Renal pelvis (tissue), 4 donors: ENCODE data around the gene STUM. TPM values are rescaled to one million over a fixed set of nuclear protein-coding genes. Genes with fewer than 3 reads are reported as not detected.
"Not testable (repeated sequence)": the region's sequence is repeated elsewhere in the genome, so short reads cannot be mapped to it uniquely, and the experiment has no call there.

Experiments
- DNase-seq: peaks from one replicate; pipeline ENCODE4 v3.0.0-alpha.2; 2013
- polyA plus RNA-seq, 3 donors: library from polyadenylated mRNA; unstranded; fragments of 120-200 nt; gene quantifications; one replicate each; pipeline ENCODE4 v1.2.1, GENCODE V29; 2013; ENCODE audit not compliant: insufficient read length in 3 of 3

STUM gene
- polyA plus RNA-seq, 3 donors, result 1.7 to 2.3 (median 1.8) TPM

DNA sequence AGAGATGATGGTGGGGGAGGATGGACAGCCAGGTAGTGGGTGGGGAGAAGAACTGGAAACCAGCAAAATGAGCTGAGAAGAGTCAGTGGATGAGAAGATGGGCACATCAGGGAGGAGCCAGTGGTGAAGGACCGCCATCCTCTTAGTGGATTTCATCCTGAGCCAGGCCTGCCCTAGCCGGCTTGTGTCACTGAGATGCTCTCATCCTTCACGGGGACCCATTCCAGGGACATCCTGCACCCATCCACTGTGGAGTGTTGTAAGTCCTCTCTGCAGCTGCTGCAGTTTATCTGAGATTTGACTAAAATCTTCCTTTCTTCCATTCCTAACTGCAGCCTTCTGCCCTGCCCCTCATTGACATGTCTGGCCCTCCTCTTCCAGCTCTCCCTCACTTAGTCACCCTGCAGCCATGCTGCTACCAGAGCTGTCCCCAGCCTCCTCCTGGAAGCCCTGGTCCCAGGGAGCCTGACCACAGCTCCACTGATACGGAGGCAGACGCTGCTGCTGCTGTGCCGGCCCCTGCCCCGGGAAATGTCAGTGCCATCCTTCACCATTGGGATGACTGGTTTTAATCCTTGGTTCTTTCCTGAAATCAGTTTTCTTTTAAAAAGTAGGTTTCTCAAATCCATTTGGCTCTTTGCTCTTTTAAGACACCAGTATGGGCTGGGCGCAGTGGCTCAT is 33.2 kb downstream of the STUM start:
- no peak for DNase-seq

- DNase-seq, result no peak
Measured at GRCh38 chr1:226582966-226583365, 34.4 kb downstream of the STUM start.

DNA sequence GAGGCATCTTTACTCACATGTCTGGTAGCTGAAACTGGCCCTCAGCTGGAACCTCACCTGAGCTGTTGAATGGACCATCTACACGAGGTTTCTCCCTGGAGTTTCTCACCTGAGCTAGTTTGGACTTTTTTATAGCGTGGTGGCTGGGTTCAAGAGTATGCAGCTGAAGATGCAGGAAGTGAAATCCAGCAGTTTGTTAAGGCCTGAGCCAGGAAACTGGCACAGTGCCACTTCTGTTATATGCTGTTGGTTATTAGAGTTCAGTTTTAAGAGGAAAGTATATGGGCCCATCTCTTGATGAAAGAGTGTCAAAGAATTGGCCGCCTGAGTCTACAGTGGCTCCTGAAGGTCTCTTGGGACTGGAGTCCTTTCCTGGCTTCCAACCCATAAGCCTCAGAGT is 35.6 kb downstream of the STUM start:
- DNase-seq, result no peak

DNA sequence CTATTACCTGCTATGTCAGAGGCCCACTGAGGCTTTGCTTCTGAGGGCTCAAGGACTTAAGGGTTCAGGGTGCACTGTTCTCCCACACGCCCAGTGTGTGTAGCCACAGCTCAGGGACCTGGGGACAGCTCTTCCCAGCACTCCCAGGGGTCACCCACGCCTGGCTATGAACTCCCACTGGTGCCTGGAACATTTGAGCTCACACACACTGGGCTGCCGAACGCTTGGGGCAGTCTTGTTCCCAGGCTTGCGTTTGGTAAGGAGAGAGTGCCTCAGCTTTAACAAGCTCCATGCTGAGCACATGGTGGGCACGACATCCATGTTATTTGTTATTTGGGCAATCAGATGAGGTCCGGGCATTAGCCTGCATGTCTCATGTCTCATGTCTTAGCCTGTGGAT is 37.6 kb downstream of the STUM start:
- DNase-seq, result no peak

DNA sequence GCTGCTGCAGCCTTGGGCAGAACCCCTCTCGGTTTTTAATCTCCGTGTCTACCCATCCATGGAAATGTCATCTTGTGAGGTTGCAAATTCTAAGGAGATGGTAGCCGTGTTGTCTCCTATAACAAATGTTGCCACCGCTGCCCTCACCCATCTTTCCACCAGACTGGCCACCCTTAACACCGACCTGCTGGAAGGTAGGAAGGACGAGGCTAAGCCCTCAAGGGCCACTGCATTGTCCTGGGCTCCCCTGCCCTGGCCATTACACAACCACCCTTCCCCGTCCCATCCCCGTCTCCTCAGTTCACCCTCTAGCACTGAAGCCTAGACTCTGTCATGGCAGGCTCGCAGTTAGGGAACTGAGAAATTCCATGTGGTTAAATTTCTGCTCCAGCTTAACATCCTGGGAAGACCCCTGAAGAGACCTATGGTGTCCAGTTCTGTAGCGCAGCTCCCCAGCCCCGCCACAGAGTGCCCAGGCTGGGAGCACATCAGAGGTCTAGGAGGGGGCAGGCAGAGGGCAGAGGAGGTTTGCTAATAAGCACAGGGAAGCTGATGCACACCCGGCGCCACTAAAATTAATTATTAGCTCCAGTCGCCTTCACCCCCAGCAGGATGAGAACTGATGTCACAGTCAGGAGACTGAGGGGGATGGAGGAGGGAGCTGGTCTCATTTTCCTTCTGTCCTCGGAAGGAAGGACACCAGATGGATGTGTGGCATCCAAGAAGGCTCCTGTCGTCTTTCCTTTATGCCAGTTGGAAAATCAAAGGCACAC is 38.3 kb downstream of the STUM start:
- no peak for DNase-seq

DNA sequence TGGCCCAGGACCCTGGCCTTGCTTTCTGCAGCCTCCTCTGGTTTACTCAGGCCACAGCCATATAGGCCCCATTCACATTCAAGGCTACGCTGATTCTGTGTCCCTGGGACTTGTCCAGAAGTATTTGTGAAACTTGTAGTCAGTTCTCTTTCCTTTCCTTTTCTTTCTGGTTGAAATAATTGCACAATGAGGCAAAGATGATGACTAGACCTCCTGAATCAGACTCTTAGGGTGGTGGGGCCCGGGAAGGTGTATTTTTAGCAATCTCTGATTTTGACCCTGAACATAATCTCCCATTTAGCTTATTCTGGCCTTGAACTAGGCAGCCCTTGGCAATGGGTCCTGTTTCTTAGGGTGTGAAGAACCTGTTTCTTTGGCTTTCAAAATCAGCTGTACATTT is 39.9 kb downstream of the STUM start:
- DNase-seq, result no peak

DNA sequence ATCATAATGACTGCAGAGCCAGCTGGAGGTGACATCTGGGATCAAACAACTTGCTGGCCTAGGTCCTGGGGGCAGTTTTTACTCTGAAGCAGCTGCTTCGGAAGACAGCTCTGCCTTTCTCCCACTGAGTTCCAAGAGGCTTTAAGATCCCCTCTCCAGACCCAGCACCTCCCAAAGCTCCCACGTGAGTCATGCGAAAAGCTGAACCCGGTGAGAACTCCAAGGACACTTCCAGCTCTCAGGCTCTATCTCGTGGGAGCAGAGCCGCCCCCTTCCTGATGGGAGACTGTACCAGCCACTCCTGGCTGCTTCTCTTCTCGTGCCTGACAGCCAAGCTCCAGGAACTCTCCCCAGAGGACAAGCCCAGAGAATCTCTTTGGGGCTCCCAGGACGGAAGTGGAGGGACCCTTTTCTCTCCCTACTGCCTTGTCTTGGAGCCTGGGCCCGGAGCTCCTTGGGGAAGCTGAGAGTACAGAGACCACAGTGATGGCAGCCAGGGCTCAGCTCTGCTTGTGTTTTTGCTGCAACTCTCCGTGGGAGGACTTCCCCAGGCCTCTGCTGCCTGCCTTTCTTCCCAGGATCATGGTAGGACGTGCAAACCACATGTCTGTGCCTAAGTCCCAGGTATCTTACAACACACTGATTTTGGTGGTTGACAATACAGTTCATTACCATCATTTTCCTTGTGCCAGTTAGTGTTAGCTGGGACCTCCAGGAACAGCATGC is 40.6 kb downstream of the STUM start:
- DNase-seq, result no peak

DNA sequence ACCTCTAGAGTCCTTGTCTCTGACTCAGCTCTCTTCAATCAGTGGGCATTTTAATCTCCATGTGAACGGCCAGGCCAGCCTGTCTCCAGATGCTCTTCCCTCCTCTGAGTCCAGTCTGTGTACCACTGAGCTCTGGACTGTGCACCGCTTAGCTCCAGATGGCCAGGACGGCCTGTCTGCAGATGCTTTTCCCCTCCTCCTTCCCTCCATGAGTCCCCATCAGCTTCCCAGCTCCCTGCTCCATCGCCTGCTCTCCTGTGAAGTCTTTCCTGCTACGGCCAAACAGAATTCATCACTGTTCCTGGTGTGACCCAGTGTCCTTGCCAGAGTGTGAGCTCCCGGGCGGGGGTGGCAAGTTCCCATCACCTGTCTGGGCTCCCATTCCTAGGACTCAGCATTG is 42.0 kb downstream of the STUM start:
- DNase-seq, result no peak

- no peak for DNase-seq
Measured at GRCh38 chr1:226593541-226593940, 45.0 kb downstream of the STUM start.

DNA sequence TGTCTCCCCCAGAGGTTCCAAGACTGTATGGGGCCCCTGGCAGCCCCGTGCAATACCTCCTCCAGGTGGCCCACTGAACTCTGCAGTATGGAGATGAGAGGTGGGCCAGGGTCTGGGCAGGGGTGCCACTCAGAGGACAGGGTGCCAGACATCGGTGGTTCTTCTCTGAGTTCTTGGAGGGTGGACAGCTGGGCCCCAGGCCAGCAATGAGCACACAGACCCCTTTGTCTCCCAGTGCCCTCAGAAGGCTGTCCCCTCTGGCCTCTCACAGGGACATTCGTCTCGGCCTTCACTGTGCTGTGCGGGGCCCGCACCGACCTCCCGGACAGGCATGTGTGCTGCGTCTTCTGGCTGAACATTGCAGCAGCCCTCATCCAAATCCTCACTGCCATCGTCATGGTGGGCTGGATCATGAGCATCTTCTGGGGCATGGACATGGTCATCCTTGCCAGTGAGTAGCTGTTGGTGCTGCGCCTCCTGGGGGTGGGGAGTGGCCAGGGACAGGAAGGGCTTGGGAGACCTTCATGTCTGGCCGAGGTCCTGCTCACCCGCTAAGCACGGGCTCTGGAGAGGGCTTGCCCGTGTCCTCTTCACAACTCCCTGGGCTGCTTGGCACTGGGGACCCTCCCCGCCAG is 48.1 kb downstream of the STUM start:
- no peak for DNase-seq

DNA sequence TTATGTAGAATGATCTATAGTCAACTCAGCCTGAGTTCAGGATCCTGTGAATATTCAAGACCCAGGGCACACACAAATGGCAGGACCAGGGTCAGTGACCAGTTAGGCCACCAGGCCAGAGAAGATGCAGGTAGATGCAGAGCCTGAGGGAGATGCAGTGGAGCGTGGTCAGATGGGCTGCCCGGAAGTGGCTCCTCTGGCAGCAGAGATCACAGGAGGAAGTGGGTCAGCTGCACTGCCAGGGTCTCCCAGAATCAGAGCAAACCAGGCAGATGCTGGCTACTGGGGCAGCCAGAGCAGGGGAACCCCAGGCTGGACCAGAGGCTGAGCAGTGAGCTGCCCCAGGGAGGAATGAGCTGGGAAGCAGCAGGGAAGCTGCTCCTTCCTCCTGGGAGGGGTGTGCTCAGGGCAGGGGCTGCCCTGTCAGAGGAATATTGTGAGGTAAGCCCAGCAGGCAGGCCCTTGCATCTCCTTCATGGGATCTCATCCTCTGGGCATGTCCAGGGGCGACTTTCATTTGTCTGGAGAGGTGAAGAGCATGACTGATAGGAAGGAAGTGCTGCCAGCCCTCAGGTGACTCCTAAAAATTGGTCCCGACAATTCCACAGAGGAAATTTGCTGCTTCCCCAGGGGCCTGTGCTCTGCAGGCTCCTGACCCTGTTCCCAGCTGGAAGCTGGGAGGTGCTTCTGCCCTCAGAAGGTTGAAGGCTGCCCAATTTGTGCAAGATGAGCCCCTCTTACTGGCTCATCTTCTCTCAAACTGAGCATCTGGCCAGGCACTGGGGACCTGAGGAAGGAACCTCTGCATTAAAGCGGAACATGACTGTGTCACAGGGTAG is 49.3 kb downstream of the STUM start:
- no peak for DNase-seq

DNA sequence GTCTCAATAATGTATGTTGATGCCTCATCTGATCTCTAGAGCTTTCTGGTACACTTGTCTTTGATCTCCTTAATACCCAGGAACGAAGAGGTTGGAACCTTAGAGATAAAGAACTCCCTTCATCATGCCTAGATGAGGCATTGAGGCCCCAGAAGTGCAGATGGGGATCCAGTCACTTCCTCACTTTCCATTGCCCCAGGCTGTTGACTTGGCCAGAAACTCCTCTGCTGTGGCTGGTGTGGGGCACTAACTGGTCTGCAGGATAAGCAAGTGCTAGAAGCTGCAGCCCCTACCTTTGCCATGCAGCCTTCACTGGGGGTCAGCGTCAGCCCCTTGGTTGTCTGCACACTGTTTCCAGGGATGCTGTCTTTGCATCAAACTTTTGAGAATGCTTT is 49.9 kb downstream of the STUM start:
- DNase-seq, result no peak

GRCh38 chr1:226598955-226599354 is 50.4 kb downstream of the STUM start:
- not testable (repeated sequence) for DNase-seq

DNA sequence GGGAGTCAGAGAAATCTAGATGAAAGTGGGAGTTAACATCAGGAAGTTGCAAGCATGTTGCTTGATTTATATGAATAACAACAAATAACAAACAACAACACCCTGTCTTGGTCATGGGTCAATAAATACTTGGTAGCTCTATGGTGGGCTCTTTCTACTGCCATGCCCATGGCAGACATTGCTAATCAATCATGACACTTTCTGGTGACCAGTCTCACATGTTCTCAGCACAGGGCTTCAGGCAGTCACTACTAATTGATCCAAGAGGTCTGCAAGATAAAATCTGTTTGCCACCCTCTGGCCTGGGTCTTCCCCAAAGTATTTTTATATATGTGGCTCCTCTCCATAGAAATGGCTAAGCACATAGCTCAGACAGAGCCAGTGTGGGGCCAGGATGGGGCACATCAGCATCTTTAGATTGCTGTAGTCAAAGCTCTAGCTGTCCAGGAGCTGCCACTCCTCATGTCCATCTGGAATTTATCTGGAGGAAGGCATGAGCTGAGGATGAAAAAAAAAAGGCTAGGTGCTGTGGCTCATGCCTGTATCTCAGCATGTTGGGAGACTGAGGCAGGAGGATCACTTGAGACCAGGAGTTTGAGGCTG is 51.2 kb downstream of the STUM start:
- DNase-seq, result no peak

DNA sequence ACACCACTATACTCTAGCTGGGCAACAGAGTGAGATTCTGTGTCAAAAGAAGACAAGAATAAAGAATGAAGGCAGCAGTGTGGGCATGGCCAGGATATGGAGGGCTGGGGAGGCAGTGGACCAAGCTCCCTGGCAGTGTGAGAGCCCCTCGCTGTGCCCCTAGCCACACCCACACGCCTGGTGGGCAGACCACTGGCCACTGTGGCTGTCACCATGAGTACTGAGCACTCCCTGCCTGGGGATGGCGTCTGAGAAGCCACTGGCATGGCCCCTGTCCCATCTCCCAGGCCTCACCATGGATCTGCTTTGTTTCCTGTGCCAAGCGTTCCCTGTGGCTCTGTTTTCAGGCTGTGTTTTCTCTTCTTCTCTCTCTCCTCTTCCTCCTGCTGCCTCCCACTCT is 51.7 kb downstream of the STUM start:
- DNase-seq, result no peak

DNA sequence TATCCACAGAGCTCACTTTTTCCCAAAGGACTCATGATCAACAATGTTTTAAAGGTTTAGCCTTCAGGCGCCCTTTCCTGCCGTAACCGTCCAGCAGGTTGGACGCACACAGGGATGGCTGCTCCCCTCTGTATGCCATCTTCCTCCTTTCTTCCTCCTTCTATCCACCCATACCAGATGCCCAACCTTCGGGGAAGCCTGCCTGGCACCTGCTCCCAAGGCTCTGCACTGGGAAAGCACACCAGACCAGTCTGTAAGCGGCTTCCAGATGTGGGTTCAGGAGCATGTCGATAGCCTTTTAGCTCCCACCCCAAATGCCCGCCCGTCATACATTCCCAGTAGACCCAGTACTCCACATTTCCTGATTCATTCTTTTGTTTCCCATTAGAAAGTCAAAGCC is 52.9 kb downstream of the STUM start:
- DNase-seq, result no peak

DNA sequence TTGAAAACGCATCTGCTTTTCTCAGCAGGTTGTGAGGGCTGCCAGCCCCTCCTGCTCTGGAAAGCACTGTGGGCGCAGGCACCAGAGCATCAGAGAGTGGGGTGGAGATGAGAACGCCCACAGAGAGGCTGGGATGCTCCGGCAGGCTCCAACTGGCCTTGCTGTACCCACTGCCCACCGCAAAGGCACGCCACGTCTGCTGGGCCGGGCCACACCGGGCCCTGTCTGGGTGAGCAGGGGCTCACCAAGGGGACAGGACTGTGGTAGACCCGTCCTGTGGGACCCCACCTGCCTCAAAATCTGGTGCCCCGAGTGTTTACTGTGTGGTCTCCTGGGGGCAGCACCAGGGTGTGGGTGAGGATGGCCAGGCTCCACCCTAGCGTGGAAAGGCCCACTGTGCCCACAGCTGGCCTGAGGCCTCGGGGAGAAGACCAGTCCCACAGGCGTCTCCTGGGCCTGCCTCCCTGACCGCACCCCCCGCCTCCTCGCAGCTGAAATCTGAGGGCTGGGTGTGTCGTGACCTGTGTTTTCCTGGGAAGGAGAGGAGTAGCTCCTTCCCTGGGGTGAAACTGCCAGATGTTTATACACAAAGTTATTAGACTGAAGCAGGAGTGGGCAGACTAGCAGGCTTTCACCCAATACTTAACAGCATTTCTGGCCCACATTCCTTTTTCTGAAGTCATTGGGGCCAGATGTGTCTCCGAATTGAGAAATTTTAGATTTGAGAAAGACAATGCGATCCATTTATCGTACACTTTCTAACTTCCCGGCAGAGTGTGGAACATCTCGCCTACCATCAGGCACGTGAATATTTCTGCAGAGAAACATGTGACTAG is 53.8 kb downstream of the STUM start:
- DNase-seq, result no peak

DNA sequence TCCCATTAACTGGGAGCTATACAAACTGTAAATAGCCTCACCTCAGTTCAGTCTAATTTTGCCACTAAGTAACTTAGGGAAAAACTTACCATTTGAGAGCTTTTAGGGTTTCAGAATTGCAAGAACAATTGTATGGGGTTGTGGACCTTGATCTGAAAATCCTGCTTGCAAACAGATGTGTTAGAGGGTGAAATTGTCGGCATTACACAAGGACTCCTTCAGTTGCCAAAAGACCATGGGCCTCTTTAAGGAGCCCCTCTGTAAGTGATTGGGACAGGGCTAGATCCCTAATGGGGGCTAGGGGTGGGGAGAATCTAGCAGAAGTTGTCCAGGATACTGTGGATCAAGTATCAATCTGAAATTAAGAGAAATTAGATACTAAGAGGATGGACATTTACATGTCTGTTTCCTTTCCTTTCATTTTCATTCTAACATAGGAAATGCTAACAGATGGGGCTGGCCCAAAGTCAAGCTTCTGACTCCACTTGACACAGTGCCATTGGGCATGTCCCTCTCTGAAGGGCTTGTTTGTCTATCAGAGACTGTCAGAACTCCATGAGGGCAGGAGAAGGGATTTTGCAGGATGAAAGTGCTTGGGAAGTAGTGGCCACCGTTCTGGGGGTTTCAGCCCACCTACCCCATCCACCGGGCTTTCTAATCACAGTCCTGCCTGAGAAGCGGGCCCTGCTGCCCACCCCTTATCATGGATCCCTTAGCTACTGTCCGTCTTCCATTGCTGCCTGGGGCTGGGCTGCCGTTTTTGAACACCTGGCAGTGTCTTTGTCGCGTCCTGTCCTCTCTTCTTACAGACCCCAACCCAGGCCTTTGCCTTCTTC is 54.7 kb downstream of the STUM start:
- no peak for DNase-seq

DNA sequence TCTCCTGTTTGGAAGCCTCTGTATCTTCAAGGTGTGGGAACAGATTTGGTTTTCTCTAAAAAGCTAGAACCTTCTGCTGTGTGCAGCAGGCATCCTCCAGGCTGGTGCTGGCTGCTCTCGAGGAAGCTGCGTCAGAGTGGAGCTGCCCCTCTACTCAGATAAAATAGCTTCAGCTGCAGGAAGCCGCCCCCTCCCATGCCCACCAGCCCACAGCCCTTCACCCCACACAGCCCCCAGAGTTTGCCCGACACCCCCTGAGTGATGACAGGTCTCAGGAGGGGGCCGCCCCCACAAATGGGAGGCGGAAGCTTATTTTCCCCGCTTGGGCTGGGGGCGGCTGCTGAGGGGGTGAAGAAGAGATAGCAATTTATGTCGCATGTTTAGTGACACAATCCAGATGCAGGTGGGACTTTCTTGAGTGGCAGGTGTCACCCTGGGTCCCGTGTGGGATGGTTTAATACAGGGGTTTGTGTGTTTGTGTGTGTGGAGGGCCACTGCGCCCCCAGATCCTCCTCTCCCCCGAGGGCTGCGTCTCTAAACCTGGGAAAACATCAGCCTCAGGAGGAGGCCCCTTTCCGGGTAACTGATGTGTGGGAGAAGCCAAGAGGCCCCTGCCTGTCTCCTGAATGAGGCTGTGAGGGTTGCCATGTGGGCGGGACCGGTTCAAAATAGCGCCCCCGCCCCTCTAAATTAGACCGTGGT is 55.4 kb downstream of the STUM start:
- no peak for DNase-seq
